ENCODE measurements around the gene TPM3.

Gene TPM3

GRCh38 chr1:154191990-154192461 is at the start of gene TPM3:
Gene TPM3, minus strand, starts transcription at chr1:154192100. Its CDS starts 82 bp downstream, at chr1:154192018.
- no peak within 1 kb of the TSS for H3K4me3 ChIP-seq (ENCODE audit: low read depth, low read length)
- H3K9me3 ChIP-seq (ENCODE audit: control insufficient read depth, low read length): no peaks in the 10 kb centered on the region
- peak within 1 kb of the TSS; percentile 58 for H3K27ac ChIP-seq
- no peak for TF ChIP-seq CTCF (IDR thresholded peaks at IDR 0.05)
- peaks cover 10% of the 10 kb centered on the region for H3K4me1 ChIP-seq
- H3K4me2 ChIP-seq (ENCODE audit: low read length): no peak within 1 kb of the TSS
- H3K27me3 ChIP-seq (ENCODE audit: control insufficient read depth, insufficient read depth, low read length): no peaks in the 10 kb centered on the region
- no peaks in the 10 kb centered on the region for H3K36me3 ChIP-seq (ENCODE audit: control insufficient read depth, insufficient read depth, low read length)
- H2AFZ ChIP-seq: no peak within 1 kb of the TSS
- no peaks in the 10 kb centered on the region for H3K79me2 ChIP-seq
- no peak within 1 kb of the TSS for H3K9ac ChIP-seq

- Histone ChIP-seq H3K36me3 (ENCODE audit: control insufficient read depth, insufficient read depth, low read length) (no peaks in the 10 kb centered on the region), H3K9me3 (ENCODE audit: control insufficient read depth, low read length) (no peaks in the 10 kb centered on the region), H3K79me2 (peaks cover 10% of the 10 kb centered on the region), H3K4me1 (no peaks in the 10 kb centered on the region), H3K27me3 (ENCODE audit: control insufficient read depth, insufficient read depth, low read length) (no peaks in the 10 kb centered on the region), H2AFZ (no peak overlapping the region), H3K9ac (no peak overlapping the region), H3K4me3 (ENCODE audit: low read depth, low read length) (no peak overlapping the region), H3K27ac (no peak overlapping the region), H3K4me2 (ENCODE audit: low read length) (no peak overlapping the region)
- TF ChIP-seq CTCF (IDR thresholded peaks at IDR 0.05): no peak
These were observed 48.5 kb upstream of the TPM3 start for GRCh38 chr1:154240294-154240833.

- Histone ChIP-seq H3K4me3 (ENCODE audit: low read depth, low read length) (no peak overlapping the region), H3K9me3 (ENCODE audit: control insufficient read depth, low read length) (no peaks in the 10 kb centered on the region), H2AFZ (no peak overlapping the region), H3K4me2 (ENCODE audit: low read length) (no peak overlapping the region), H3K36me3 (ENCODE audit: control insufficient read depth, insufficient read depth, low read length) (no peaks in the 10 kb centered on the region), H3K9ac (no peak overlapping the region), H3K79me2 (peaks cover 17% of the 10 kb centered on the region), H3K4me1 (no peaks in the 10 kb centered on the region), H3K27ac (no peak overlapping the region), H3K27me3 (ENCODE audit: control insufficient read depth, insufficient read depth, low read length) (no peaks in the 10 kb centered on the region)
- TF ChIP-seq CTCF (IDR thresholded peaks at IDR 0.05): no peak
These were observed 47.6 kb upstream of the TPM3 start for GRCh38 chr1:154239491-154239890.

GRCh38 chr1:154237880-154238506 is 46.1 kb upstream of the TPM3 start:
- Histone ChIP-seq H3K9me3 (ENCODE audit: control insufficient read depth, low read length) (no peaks in the 10 kb centered on the region), H3K9ac (no peak overlapping the region), H3K79me2 (peaks cover 20% of the 10 kb centered on the region), H3K36me3 (ENCODE audit: control insufficient read depth, insufficient read depth, low read length) (no peaks in the 10 kb centered on the region), H3K4me3 (ENCODE audit: low read depth, low read length) (no peak overlapping the region), H3K27ac (no peak overlapping the region), H3K4me1 (no peaks in the 10 kb centered on the region), H2AFZ (no peak overlapping the region), H3K4me2 (ENCODE audit: low read length) (no peak overlapping the region), H3K27me3 (ENCODE audit: control insufficient read depth, insufficient read depth, low read length) (no peaks in the 10 kb centered on the region)
- no peak for TF ChIP-seq CTCF (IDR thresholded peaks at IDR 0.05)

GRCh38 chr1:154237435-154237834 is 45.5 kb upstream of the TPM3 start:
- no peak overlapping the region for H2AFZ ChIP-seq
- no peak overlapping the region for H3K4me3 ChIP-seq (ENCODE audit: low read depth, low read length)
- no peak overlapping the region for H3K27ac ChIP-seq
- no peaks in the 10 kb centered on the region for H3K27me3 ChIP-seq (ENCODE audit: control insufficient read depth, insufficient read depth, low read length)
- H3K9ac ChIP-seq: no peak overlapping the region
- H3K4me1 ChIP-seq: no peaks in the 10 kb centered on the region
- peaks cover 26% of the 10 kb centered on the region for H3K79me2 ChIP-seq
- TF ChIP-seq CTCF (IDR thresholded peaks at IDR 0.05): no peak
- H3K9me3 ChIP-seq (ENCODE audit: control insufficient read depth, low read length): no peaks in the 10 kb centered on the region
- H3K4me2 ChIP-seq (ENCODE audit: low read length): no peak overlapping the region
- no peaks in the 10 kb centered on the region for H3K36me3 ChIP-seq (ENCODE audit: control insufficient read depth, insufficient read depth, low read length)
